NOMO-1 treated with dmso at 0.1 percent for 144 hours (cell line): ENCODE results near the gene SCAPER.
"Not testable (repeated sequence)": the region's sequence is repeated elsewhere in the genome, so short reads cannot be mapped to it uniquely, and the experiment has no call there.

Source experiments
- DNase-seq: peaks from one replicate; lab custom pipeline; 2025; ENCODE audit not compliant: unreplicated experiment; lab: John Stamatoyannopoulos, UW

The SCAPER gene

DNA sequence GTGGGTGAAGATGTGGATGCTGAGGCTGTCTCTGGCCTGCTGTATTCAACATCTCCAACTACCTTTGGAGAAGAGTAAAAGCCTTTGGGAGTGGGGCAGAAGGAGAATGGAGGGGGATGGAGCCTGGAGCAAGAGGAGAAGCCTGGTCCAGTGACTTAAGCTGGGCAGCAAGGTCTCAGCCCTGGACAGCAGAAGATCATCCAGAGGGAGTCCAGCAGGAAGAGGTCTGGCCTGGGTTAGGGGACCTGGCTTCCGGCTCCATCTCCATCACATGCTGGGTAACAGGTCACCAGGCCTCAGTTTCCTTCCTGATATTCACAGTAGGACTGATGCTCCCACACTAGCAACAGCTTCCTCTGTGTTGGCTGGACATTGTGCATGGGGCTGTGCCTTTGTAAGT is 572.3 kb downstream of the SCAPER start:
- DNase-seq: no peak

DNA sequence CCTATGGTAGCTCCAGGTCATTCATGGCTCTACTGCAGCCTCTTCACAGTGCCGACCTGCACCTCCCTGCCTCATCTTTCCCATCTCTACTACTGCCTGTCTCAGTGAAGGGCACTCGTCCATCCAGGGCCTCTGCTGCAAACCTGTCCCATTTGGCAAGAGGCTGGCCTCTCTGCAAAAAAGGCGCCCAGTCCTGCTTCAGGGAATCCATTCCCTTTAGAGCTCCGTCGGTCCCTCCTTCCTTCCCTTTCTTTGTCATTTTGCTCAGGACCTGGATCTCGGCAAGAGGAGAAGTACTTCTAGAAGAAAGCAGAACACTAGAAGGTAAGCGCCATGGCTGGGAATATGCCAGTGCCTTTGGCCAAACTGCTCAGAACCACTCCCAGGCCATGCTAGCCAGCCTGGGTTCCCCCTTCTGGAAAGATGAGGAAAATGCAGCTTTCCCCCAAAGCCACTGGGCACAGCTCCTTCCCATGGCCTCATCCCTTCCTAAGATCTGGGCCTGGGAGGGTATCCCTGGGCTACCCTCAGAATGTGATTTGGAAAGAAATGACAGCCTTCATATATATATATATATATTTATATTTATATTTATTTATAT is 575.0 kb downstream of the SCAPER start:
- DNase-seq: no peak

DNA sequence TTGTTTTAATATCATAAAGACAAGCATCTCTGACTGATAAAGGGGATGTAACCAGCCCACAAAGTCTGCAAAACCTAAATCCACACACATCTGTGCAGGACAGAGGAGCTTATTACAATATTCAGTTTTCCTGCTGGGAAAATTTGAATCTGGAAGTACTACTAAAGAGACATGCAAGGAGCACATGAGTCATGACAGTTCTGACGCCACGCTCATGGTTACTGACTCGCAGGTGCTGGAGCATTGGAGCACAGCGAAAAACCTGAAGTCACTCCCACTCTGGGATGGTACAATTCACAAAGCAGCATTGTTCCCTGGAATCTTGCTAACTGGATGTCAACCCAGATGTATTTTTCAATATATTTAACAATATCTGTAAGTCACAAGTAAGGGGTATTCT is 576.2 kb downstream of the SCAPER start:
- no peak for DNase-seq

DNA sequence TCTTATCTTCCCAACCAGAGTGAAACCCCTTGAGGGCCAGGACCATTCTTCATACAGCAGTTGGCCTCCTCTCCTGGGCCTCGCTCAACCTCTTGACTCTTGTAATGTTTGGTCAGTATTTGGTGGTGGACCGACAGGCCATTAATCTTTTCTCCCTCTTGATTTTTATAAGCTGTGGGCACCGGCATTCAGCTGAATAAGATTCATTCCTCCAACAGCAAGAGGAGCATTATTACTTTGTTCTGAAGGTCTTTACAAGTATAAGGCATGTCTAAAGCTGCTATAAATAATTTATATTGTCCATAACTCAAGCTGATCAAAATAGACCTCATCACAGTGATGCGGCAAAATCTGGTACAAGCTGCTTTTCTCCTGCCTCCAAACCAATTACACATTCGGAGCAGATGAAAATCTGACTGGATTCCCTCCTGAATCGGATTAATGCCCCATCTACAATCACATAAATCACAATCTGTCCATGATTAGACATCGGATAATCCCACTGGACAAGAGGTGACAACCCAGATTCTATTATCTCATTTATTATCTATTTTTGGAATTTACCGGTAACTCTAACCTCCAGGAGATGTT is 576.9 kb downstream of the SCAPER start:
- no peak for DNase-seq

DNA sequence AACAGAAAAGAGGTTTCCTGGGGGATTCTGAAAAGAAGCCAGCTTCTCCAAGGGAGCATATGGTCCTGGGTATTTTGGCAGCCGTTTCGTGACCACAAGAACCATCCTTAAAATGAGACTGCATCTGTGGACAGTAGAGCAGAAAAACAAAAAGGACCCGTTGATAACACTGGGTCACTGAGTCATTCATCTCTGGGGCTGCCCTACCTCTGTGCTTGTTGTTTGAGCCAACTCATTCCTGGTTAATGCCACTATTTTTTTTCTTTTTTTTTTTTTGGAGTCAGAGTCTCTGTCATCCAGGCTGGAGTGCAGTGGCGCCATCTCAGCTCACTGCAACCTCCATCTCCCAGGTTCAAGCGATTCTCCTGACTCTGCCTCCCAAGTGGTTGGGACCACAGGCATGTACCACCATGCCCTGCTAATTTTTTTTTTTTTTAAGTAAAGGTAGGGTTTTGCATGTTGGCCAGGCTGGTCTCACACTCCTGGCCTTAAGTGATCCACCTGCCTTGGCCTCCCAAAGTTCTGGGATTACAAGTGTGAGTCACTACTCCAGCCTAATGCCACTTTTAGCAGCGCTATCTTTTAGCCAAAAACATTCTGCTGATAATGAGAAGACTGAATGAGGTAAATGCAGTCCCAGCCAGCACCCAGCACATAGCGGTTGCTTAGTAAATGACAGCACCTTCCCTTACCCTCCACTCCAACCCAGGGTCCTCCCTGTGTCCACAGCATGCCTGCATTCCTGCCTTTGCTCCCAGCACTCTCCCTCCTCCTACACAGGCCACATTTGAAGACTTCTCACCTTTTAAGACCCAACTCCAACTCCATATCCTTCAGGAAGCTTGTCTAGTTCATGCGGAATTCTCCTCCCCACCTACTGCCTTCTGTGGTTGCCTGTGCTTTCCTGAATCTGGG is 577.7 kb downstream of the SCAPER start:
- no peak for DNase-seq

DNA sequence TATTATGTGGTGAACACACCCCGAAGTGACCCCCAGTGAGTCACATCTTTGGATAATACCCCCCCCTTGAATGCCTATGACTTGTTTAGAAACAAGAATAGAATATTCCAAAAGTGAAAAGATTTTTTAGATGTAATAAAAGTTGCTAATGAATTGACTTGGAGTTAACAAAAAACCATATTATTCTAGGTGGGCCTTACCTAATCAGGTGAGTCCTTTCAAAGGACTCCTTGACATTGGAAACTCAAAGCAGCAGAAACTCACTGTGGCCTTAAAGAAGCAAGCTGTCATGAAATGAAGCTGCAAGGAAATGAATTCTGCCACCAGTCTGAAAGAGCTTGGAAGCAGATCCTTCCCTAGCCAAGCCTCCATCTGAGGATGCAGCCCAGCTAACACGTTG is 579.4 kb downstream of the SCAPER start:
- DNase-seq: no peak

DNA sequence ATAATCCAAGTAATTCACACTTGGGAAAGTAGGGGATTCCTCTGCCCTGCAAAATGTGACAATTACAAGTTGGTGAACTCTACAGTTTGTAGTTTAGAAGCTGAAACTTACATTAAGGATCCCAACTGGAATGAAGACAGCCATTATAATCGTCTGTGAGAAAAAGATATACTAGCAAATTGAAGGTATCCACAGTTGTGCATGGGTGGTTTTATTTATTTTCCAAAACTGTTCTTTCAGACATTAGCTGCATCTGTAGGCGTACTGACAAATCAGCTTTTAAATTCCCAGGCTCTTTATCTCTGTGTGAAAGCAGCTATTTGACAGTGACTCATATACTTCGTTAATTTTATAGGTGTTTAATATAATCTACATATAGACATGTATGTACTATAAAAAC is 581.1 kb downstream of the SCAPER start:
- DNase-seq: no peak

DNA sequence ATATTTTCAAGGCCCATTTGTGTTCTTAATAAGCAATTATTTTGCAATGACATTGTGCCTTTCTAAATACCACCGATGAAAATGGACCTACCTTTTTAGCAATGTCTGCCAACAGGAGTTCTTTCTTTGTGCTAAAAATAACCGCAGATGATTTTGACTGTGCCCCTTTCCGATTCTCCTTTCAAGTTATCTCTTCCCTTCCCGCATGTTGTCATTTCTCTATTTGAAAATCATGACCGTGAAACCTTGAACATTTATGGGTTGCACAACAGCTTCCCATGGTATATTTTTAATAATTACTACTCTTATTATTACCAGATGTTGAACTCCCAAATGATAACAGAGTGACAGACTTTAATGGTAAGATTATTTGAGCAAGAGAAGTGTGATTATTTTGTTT is 583.5 kb downstream of the SCAPER start:
- DNase-seq: no peak

DNA sequence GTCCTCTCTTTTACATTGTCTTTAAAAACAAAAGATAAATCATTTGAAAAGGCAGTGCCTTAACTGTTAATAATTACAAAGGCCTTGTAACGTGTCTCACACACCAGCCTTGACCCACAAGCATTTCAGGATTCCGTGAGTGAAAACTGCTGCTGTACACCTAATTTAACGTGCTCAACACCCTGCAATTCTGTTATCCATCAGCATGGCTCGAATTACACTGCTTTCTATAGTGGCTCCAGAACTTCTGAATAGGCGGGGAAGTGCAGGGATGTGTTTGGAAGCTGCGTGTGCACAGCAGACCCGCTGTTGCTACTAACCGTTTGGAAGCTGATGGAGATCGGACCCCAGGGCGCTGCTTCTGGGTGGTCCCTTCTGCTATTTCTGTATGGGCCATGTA is 584.0 kb downstream of the SCAPER start:
- DNase-seq: no peak

DNA sequence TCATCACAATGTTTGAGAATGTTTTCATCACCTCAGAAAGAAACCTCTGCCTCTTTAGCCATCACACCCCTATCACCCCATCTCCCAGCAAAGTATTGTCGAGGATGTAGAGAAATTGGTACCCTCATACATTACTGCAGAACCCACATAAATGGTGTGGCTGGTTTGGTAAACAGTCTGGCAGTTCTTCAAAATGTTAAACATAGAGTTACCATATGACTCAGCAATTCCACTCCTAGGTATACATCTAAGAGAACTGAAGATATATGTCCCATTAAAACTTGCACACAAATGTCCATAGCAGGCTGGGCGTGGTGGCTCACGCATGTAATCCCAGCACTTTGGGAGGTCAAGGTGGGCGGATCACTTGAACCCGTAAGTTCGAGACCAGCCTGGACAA is 585.1 kb downstream of the SCAPER start:
- no peak for DNase-seq

DNA sequence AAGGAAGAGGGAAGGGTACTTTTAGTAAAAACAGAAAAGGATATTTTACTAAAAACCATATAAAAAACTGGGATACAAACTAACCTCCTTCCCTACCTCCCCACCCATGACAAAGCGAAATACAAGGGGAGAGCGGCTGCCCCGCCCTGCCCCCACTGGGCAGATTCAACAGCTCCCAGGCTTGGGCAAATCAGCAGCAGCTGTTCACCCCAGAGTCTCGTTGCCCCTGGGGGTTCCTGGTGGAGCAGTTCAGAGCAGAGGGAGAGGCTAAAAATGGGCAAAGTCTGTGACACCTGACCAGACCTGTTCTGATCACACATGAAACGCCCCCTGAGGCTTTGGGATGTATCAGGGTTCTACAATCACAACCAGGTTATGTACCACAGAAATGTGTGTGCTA is 591.4 kb downstream of the SCAPER start:
- no peak for DNase-seq

DNA sequence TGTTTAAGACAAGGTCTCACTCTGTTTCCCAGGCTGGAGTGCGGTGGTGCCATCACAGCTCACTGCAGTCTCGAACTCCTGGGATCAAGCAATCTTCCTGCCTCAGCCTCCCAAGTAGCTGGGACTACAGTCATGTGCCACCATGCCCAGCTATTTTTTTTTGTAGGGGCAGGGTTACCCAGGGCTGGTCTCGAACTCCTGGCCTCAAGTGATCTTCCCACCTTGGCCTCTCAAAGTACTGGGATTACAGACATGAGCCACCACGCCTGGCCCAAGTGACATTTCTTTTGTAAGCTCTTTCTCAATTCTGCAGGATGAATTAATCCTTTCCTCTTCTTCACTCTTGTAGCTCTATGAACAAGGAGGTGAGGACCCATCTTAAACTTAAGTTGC is 592.0 kb downstream of the SCAPER start:
- DNase-seq: not testable (repeated sequence)

DNA sequence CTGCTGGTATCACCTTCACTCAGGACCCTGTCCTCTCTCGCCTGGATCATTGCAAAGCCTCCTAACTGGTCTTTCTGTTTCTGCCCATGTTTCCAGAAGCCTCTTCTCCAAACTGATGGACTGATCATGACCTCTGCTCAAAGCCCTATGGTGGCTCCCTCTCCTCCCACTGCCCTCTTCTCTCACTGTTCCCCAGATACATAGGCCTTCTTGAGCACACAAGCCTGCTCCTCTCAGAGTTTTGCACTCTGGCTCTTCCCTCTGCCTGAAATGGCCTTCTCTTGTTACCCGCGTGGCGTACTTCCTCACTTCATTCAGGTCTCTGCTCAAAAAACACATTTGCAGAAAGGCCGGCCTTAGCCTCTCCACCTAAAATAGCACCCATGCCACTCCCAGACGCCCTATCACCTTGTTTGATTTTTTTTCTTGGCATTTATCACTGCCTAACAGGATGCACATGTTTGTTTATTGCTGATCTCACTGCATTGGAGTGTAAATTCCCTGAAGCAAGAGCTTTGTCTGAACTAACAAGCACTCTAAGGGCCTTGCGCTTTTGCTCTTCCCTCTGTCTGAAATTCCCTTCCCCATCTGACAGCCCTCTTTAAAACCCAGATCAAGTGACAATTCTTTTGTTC is 592.5 kb downstream of the SCAPER start:
- DNase-seq: no peak

DNA sequence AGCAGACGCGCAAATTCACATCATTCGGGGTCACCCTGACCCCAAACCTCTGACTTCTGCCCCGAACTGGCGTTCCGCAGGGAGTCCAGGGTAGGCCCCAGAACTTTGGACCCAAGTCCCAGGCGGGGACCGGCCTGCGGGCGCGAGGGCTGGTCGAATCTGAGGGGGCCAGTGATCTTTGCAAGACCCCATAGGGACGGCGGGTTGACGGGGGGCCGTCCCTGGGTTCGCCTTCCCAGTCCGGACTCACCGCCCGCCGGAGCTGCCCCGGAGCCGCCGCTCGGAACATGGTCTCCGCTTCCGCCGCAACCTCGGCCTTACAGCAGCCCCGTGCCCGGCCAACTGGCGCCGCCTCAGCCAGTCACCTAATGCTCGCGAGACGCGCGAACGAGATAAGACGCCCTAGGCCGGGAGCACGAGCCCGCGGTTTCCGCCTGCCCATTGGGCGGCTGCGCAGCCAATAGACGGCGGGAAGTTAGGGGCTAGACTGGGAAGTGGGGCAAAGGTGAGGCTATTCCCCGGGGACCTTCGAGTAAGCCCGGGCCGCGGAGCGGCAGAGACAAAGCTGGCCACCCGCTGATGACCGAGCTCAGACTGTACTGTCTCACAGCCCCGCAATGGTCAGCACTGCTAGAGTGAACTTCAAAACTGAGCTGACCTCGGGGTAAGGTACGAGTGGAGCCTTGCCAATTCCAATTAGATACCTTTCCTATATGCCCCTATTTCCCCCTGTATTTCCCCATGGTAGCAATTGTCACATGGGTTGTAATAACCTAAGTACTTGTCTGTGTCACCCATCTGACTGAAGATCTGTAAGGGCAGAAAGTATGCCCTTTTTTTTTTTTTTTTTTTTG is 593.8 kb downstream of the SCAPER start, which contains the start of gene ETFA:
Gene ETFA, minus strand, starts transcription at position 370 of the 854 bp plus-strand sequence. Its CDS starts 81 bp downstream, at position 289.
- peak; percentile 96 for DNase-seq

DNA sequence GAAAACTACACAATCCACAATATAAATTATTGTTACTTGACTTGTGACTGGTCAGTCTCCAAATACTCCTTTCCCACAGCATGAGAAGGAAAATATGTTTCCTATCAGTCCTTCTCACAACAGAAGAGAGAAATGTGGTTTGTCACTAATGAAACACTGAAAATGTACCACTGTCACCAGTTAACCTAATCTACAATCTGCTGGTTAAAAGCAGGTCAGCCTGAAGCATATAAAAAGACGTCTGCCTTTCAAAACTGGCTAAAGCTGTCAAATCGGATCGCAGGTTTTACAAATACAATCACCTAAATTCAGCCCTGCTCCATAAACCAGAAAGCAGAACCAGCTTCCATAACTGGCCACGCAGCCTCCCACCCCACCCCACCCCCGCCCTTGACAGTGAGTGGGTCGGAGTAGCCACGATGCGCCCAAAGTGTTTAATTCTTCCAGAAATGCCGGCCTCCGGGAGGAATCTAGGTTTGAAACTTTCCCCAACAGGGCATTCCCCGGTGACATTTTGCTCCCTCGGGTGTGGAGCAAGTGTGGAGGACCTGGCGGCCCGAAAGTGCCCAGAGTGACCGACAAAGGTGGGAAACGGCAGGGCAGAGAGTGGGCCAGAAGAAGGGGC is 594.6 kb downstream of the SCAPER start:
- peak; percentile 3 for DNase-seq

DNA sequence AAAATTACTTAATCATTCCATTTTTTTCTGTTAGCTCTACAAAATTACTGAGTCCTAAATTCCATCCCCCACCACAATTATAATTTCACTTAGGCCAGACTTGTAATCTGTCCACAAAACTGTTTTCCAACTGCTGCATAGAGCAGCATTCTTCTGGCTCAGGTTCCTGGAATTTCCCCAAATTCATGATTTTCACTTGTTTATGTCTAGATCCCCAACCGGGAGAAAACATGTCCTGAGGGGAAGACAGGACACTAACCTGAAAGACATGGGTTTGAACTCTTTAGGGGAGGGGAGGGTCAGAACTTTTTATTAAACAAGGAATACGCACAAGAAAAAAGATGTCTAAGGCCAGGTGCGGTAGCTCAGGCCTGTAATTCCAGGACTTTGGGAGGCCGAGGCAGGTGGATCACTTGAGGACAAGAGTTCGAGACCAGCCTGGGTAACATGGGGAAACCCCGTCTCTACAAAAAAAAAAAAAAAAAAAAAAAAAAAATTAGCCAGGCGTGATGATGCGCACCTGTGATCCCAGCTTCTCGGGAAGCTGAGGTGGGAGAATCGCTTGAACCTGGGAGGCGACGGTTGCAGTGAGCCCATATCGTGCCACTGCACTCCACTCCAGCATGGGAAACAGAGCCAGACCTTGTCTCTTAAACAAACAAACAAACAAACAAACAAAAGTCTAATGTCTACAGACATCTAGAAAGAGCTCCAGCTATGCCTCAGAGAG is 595.4 kb downstream of the SCAPER start:
- no peak for DNase-seq

DNA sequence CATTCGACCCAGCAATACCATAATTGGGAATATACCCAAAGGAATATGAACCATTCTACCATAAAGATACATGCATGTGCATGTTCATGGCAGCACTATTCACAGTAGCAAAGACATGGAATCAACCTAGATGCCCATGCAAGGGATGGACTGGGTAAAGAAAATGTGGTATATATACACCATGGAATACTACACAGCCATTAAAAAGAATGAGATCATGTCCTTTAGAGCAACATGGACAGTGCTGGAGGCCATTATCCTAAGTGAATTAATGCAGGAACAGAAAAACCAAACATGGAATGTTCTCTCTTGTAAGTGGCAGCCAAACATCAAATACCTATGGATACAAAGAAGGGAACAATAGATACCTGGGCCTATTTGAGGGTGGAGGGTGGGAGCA is 601.2 kb downstream of the SCAPER start:
- DNase-seq: no peak

DNA sequence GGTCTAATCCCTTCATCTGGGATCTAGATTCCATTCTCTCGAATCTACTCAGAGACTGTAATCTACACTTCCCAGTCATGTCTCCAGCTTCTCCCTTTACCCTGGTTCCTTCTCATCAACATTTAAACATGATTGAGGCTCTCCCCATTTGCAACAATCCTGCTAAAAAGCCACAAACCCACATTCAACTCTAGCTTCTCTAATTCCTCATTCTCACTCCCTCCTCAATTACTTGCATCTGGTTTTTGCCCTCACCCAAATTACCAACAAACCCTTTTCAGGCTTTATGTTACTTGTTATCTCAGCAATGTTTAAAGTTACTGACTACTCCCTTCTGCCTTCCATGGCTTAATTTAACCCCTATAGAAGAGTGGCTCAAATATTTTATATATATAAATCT is 605.4 kb downstream of the SCAPER start:
- DNase-seq: peak; percentile 32

DNA sequence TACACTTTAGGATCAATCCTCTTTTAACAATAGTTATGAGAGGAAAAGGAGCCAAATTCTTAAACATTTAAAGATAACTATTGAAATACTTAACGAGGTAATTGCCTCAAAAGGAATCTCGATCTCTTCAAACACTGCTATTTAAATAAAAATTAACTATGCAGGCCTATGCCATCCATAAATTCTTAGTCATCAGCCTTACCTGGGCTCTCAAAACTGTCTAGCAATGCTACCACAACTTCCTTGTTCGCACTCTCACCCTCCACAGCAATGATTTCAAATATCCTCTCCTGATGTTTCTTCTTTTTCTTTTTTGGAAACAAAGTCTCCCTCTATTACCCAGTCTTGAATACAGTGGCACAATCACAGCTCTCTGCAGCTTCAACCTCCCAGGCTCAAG is 606.2 kb downstream of the SCAPER start:
- DNase-seq: no peak

DNA sequence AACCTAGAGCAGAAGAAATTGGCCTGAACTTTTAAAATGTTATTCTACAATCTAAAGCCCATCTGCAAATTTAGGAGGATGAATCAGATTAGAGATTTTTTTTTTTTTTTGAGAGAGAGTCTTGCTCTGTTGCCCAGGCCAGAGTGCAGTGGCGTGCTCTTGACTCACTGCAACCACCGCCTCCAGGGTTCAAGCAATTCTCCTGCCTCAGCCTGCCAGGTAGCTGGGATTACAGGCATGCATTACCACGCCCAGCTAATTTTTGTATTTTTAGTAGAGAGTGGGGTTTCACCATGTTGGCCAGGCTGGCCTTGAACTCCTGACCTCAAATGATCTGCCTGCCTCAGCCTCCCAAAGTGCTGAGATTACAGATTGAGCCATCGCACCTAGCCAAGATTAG is 607.2 kb downstream of the SCAPER start:
- not testable (repeated sequence) for DNase-seq
